ENCODE results near the gene ACSM3. TPM values are rescaled to one million over a fixed set of nuclear protein-coding genes. Genes with fewer than 3 reads are reported as not detected.
"Not testable (repeated sequence)": the region's sequence is repeated elsewhere in the genome, so short reads cannot be mapped to it uniquely, and the experiment has no call there.

Gene ACSM3, protein sequence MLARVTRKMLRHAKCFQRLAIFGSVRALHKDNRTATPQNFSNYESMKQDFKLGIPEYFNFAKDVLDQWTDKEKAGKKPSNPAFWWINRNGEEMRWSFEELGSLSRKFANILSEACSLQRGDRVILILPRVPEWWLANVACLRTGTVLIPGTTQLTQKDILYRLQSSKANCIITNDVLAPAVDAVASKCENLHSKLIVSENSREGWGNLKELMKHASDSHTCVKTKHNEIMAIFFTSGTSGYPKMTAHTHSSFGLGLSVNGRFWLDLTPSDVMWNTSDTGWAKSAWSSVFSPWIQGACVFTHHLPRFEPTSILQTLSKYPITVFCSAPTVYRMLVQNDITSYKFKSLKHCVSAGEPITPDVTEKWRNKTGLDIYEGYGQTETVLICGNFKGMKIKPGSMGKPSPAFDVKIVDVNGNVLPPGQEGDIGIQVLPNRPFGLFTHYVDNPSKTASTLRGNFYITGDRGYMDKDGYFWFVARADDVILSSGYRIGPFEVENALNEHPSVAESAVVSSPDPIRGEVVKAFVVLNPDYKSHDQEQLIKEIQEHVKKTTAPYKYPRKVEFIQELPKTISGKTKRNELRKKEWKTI
- total RNA-seq (1 to 10 TPM; 4.6 to 6.2 TPM), total RNA-seq (1.3 to 19.5 (median 7.4) reads per million in 172 experiments)
- 4.7 TPM for polyA plus RNA-seq (2013, experiment 1 of 2)
- 6.8 TPM for polyA plus RNA-seq (2013, experiment 2 of 2)

- peaks cover 26% of the 10 kb centered on the region for H3K4me1 Mint-ChIP-seq (ENCODE audit: low read depth)
- no peaks in the 10 kb centered on the region for H3K27me3 Mint-ChIP-seq
- ChIA-PET POLR2A (interaction anchor here (0.6 to 3.1 kb wide), 10 partner anchors 17 to 757 kb away, joined by 3 to 30 read pairs (median 3); partner anchors contain the start of gene THUMPD1), CTCF (interaction anchor here (1.0 to 2.6 kb wide), 2 partner anchors 23 to 43 kb away, joined by 4 to 10 read pairs; partner anchors contain the start of genes ERI2, REXO5 and THUMPD1)
- intact Hi-C loops (cut with DNase I, micrococcal nuclease): loop anchor here (1.0 to 10.0 kb wide), 2 partner anchors 22 to 741 kb away; partner anchors contain the start of gene THUMPD1 (in 2 of the 2)
- Histone ChIP-seq H3K4me1 (ENCODE audit: insufficient read depth, low read length) (peaks cover 20% of the 10 kb centered on the region), H3K36me3 (ENCODE audit: insufficient read depth, low read length) (no peaks in the 10 kb centered on the region), H3K27me3 (ENCODE audit: control insufficient read depth in 1 of 2, insufficient read depth in 2 of 2, low read length in 2 of 2) (no peaks in the 10 kb centered on the region), H3K9me3 (ENCODE audit: control insufficient read depth in 1 of 2, insufficient read depth in 1 of 2, low read length in 2 of 2) (peaks cover 0 to 8% of the 10 kb centered on the region in 2 experiments), H3K27ac (ENCODE audit: low read depth in 1 of 2, low read length in 2 of 2) (peak within 1 kb of the TSS; percentile 49 to 57), H3K4me3 (ENCODE audit: low read length) (peak within 1 kb of the TSS; percentile 65)
- peaks cover 29% of the 10 kb centered on the region for H3K36me3 Mint-ChIP-seq (ENCODE audit: low read depth)
- peak within 1 kb of the TSS; percentile 89 for H3K4me3 Mint-ChIP-seq
- peaks cover 4% of the 10 kb centered on the region for H3K9me3 Mint-ChIP-seq
- peak; percentile 98 for ATAC-seq (ENCODE audit: poor library complexity)
- no peak for TF ChIP-seq CTCF (IDR thresholded peaks at IDR 0.05)
- peak; percentile 34 to 89 (median 48) for DNase-seq
- H3K27ac Mint-ChIP-seq: peak within 1 kb of the TSS; percentile 80
Measured at GRCh38 chr16:20763461-20764232, at the start of gene ACSM3. ACSM3 (plus strand) TSS chr16:20764014; CDS start chr16:20770035, 6,021 bp downstream.

GRCh38 chr16:20717718-20718117 lies 46.1 kb upstream of the ACSM3 start:
- intact Hi-C loops (cut with DNase I, micrococcal nuclease); ATAC-seq (ENCODE audit: poor library complexity); H3K4me1 ChIP-seq (ENCODE audit: insufficient read depth, low read length); H3K4me1 Mint-ChIP-seq (ENCODE audit: low read depth); POLR2A ChIA-PET; H3K36me3 ChIP-seq (ENCODE audit: insufficient read depth, low read length); H3K27ac ChIP-seq (ENCODE audit: low read depth in 1 of 2, low read length in 2 of 2); H3K36me3 Mint-ChIP-seq (ENCODE audit: low read depth); H3K27me3 ChIP-seq (ENCODE audit: control insufficient read depth in 1 of 2, insufficient read depth in 2 of 2, low read length in 2 of 2); H3K4me3 ChIP-seq (ENCODE audit: low read length); H3K9me3 Mint-ChIP-seq; DNase-seq; H3K4me3 Mint-ChIP-seq; CTCF ChIA-PET; H3K27ac Mint-ChIP-seq; H3K27me3 Mint-ChIP-seq; H3K9me3 ChIP-seq (ENCODE audit: control insufficient read depth in 1 of 2, insufficient read depth in 1 of 2, low read length in 2 of 2): not testable (repeated sequence)

GRCh38 chr16:20720251-20720650 lies 43.6 kb upstream of the ACSM3 start:
- CTCF ChIA-PET: no interaction called here
- no peaks in the 10 kb centered on the region for H3K9me3 Mint-ChIP-seq

More at GRCh38 chr16:20720251-20720650, 43.6 kb upstream of the ACSM3 start:
- TF ChIP-seq CTCF (IDR thresholded peaks at IDR 0.05): no peak
- H3K27ac ChIP-seq (ENCODE audit: low read depth in 1 of 2, low read length in 2 of 2): no peak overlapping the region
- H3K9me3 ChIP-seq (ENCODE audit: control insufficient read depth in 1 of 2, insufficient read depth in 1 of 2, low read length in 2 of 2): no peaks in the 10 kb centered on the region
- no peak overlapping the region for H3K4me3 Mint-ChIP-seq
- no peak for ATAC-seq (ENCODE audit: poor library complexity)
- intact Hi-C loops (cut with DNase I, micrococcal nuclease): no loop called here
- no peaks in the 10 kb centered on the region for H3K27me3 Mint-ChIP-seq
- no peak overlapping the region for H3K27ac Mint-ChIP-seq
- no peaks in the 10 kb centered on the region for H3K4me1 ChIP-seq (ENCODE audit: insufficient read depth, low read length)
- no peaks in the 10 kb centered on the region for H3K36me3 Mint-ChIP-seq (ENCODE audit: low read depth)
- no peaks in the 10 kb centered on the region for H3K4me1 Mint-ChIP-seq (ENCODE audit: low read depth)
- DNase-seq: no peak
- H3K36me3 ChIP-seq (ENCODE audit: insufficient read depth, low read length): no peaks in the 10 kb centered on the region
- no peaks in the 10 kb centered on the region for H3K27me3 ChIP-seq (ENCODE audit: control insufficient read depth in 1 of 2, insufficient read depth in 2 of 2, low read length in 2 of 2)
- POLR2A ChIA-PET: no interaction called here
- H3K4me3 ChIP-seq (ENCODE audit: low read length): no peak overlapping the region

Data from CD4-positive, alpha-beta T cell (primary cell).